BLaER1 treated with 17β-estradiol and CSF1 and Interleukin-3, amounts not matched to agents 10 nM and 100 nM (cell line): ENCODE data around the gene USP6NL.

Source experiments
- H3K27ac ChIP-seq, 11 experiments: shearing (Covaris generic); formaldehyde crosslinking; 2 replicates each; pipeline ENCODE4 v1.8.1; 2022
- H3K27me3 ChIP-seq, 11 experiments: shearing (Covaris generic); formaldehyde crosslinking; 2 replicates each; pipeline ENCODE4 v1.8.1; 2022
- H3K36me3 ChIP-seq, 11 experiments: shearing (Covaris generic); formaldehyde crosslinking; 2 replicates each; pipeline ENCODE4 v1.8.1; 2022
- H3K4me1 ChIP-seq, 10 experiments: shearing (Covaris generic); formaldehyde crosslinking; 2 replicates each; pipeline ENCODE4 v1.8.1; 2022
- H3K4me2 ChIP-seq, 11 experiments: shearing (Covaris generic); formaldehyde crosslinking; 2 replicates each; pipeline ENCODE4 v1.8.1; 2022
- H3K4me3 ChIP-seq, 10 experiments: shearing (Covaris generic); formaldehyde crosslinking; 2 replicates each; pipeline ENCODE4 v1.8.1; 2022
- H3K9ac ChIP-seq, 11 experiments: shearing (Covaris generic); formaldehyde crosslinking; 2 replicates each; pipeline ENCODE4 v1.8.1; 2022
- H3K9me3 ChIP-seq, 11 experiments: shearing (Covaris generic); formaldehyde crosslinking; replicated peaks in 1 of 11; 2 replicates each; pipeline ENCODE4 v1.8.1; 2022
- H4K20me1 ChIP-seq, 11 experiments: shearing (Covaris generic); formaldehyde crosslinking; 2 replicates each; pipeline ENCODE4 v1.8.1; 2022
- Cebpa-rat ChIP-seq, 11 experiments: shearing (Covaris generic); IDR thresholded peaks; 2 replicates each; pipeline ENCODE4 v1.8.1; 2022

The USP6NL gene

GRCh38 chr10:11589738-11590137 is 21.7 kb downstream of the USP6NL start:
- Histone ChIP-seq H4K20me1 (peaks cover 0 to 22% (median 5%) of the 10 kb centered on the region in 11 experiments; a peak in 9 of 22 replicates), H3K36me3 (peaks cover 0 to 42% (median 23%) of the 10 kb centered on the region in 11 experiments; a peak in 18 of 22 replicates), H3K4me3 (no peak overlapping the region), H3K4me2 (no peak overlapping the region), H3K9me3 (peaks cover 7 to 21% (median 17%) of the 10 kb centered on the region in 11 experiments), H3K4me1 (peaks cover 2 to 40% (median 19%) of the 10 kb centered on the region in 10 experiments), H3K9ac (no peak overlapping the region), H3K27ac (no peak overlapping the region), H3K27me3 (no peaks in the 10 kb centered on the region)
- TF ChIP-seq Cebpa-rat (IDR thresholded peaks at IDR 0.05) = no peak

- TF ChIP-seq Cebpa-rat (IDR thresholded peaks at IDR 0.05) = no peak
- H4K20me1 ChIP-seq = peaks cover 0 to 15% (median under 1%) of the 10 kb centered on the region in 11 experiments; a peak in 8 of 22 replicates
- peaks cover 0 to 42% (median 23%) of the 10 kb centered on the region in 11 experiments; a peak in 18 of 22 replicates for H3K36me3 ChIP-seq
- peaks cover 0 to 35% (median 16%) of the 10 kb centered on the region in 10 experiments; a peak in 13 of 20 replicates for H3K4me1 ChIP-seq
- H3K9ac ChIP-seq = no peak overlapping the region
- peaks cover 11 to 29% (median 22%) of the 10 kb centered on the region in 11 experiments for H3K9me3 ChIP-seq
- no peak overlapping the region for H3K27ac ChIP-seq
- H3K4me3 ChIP-seq = no peak overlapping the region
- H3K27me3 ChIP-seq = no peaks in the 10 kb centered on the region
- H3K4me2 ChIP-seq = no peak overlapping the region
These were observed 22.4 kb downstream of the USP6NL start for GRCh38 chr10:11588873-11589574.

DNA sequence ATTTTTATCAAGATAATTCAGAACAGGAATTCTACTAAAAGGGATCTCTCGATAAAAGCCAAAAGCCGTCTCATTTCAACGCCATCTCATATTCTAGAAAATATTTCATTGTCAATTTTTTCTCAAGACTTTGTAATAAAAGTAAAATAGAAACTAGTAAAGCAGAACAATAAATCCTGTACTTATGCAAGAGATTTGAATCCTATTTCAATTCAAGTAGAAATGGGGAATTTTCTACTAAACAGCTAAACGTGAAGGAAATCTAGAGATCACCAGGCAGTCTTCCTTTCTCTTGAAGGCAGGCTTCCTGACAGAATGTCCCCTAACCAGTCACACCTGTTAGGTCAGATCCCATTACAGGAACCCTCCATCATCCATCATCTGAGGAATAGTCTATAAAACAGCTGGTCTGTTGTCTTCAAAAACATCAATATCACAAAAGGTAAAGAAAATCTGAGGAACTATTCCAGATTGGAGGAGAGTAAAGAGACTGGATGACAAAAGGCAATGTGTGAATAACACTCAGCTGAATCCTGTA is 23.7 kb downstream of the USP6NL start:
- no peaks in the 10 kb centered on the region for H3K27me3 ChIP-seq
- peaks cover 20 to 38% (median 31%) of the 10 kb centered on the region in 11 experiments for H3K9me3 ChIP-seq
- H3K27ac ChIP-seq = peak overlapping the region in 2 of 11 experiments; percentile 10 to 41; a peak in 1 of 22 replicates
- H3K9ac ChIP-seq = no peak overlapping the region
- no peak for TF ChIP-seq Cebpa-rat (IDR thresholded peaks at IDR 0.05)
- H4K20me1 ChIP-seq = peaks cover 0 to 9% (median 0%) of the 10 kb centered on the region in 11 experiments; a peak in 5 of 22 replicates
- H3K4me1 ChIP-seq = peaks cover 0 to 44% (median 16%) of the 10 kb centered on the region in 10 experiments; a peak in 13 of 20 replicates
- peaks cover 0 to 45% (median 29%) of the 10 kb centered on the region in 11 experiments; a peak in 18 of 22 replicates for H3K36me3 ChIP-seq
- no peak overlapping the region for H3K4me3 ChIP-seq
- peak overlapping the region in 4 of 11 experiments; percentile 17 to 76 (median 61); a peak in 6 of 22 replicates for H3K4me2 ChIP-seq

DNA sequence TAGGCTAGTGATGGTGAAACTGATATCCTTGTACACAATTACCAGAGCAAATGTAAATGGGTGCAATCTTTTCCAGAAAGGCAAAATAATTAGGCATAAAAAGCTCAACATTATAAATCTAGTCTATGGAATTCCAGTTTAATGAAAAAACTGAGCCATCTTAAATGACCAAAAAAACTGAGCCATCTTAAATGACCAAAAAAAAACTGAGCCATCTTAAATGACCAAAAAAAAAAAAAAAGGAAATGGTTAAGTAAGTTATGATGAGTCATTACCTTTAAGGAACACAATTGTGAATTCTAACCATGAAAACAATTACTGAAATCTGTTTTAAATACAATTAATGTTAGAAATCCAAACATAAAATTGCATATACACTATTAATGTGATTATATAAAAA is 25.3 kb downstream of the USP6NL start:
- peaks cover 20 to 45% (median 33%) of the 10 kb centered on the region in 11 experiments for H3K9me3 ChIP-seq
- H4K20me1 ChIP-seq = peaks cover 0 to 9% (median 0%) of the 10 kb centered on the region in 11 experiments; a peak in 4 of 22 replicates
- H3K27me3 ChIP-seq = no peaks in the 10 kb centered on the region
- no peak overlapping the region for H3K4me3 ChIP-seq
- no peak for TF ChIP-seq Cebpa-rat (IDR thresholded peaks at IDR 0.05)
- H3K9ac ChIP-seq = no peak overlapping the region
- peaks cover 0 to 44% (median 16%) of the 10 kb centered on the region in 10 experiments; a peak in 13 of 20 replicates for H3K4me1 ChIP-seq
- H3K27ac ChIP-seq = peak overlapping the region in 6 of 11 experiments; percentile 3 to 70 (median 60); a peak in 10 of 22 replicates
- peak overlapping the region in 7 of 11 experiments; percentile 18 to 77 (median 54); a peak in 11 of 22 replicates for H3K4me2 ChIP-seq
- H3K36me3 ChIP-seq = peaks cover 0 to 47% (median 33%) of the 10 kb centered on the region in 11 experiments; a peak in 18 of 22 replicates

- no peak overlapping the region for H3K27ac ChIP-seq
- peaks cover 20 to 39% (median 33%) of the 10 kb centered on the region in 11 experiments for H3K9me3 ChIP-seq
- H3K27me3 ChIP-seq = no peaks in the 10 kb centered on the region
- no peak overlapping the region for H3K9ac ChIP-seq
- peaks cover 0 to 46% (median 33%) of the 10 kb centered on the region in 11 experiments; a peak in 18 of 22 replicates for H3K36me3 ChIP-seq
- TF ChIP-seq Cebpa-rat (IDR thresholded peaks at IDR 0.05) = no peak
- no peak overlapping the region for H3K4me3 ChIP-seq
- no peak overlapping the region for H3K4me2 ChIP-seq
- H3K4me1 ChIP-seq = peaks cover 0 to 37% (median 12%) of the 10 kb centered on the region in 10 experiments; a peak in 13 of 20 replicates
- peaks cover 0 to 22% (median 6%) of the 10 kb centered on the region in 11 experiments; a peak in 7 of 22 replicates for H4K20me1 ChIP-seq
These were observed 30.2 kb downstream of the USP6NL start for GRCh38 chr10:11581213-11581612.

DNA sequence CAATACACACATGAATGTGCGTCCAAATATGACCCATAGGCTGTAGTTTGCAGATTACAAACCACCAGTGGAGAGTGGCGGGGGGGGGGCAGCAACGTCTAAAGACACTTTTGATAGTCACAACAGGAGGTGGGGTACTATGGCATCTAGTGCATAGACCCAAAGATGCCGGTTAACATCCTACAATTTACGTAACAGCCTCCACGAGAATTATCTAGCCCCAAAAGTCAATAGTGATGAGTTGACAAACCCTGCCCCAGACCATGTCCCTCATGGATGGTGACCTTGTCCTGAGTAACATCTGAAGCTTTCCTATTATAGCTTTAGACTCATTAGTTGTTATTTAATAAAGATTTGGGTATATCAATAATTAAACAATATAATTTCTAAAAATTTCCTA is 31.6 kb downstream of the USP6NL start:
- peaks cover 14 to 28% (median 20%) of the 10 kb centered on the region in 11 experiments for H3K9me3 ChIP-seq
- no peaks in the 10 kb centered on the region for H3K27me3 ChIP-seq
- no peak for TF ChIP-seq Cebpa-rat (IDR thresholded peaks at IDR 0.05)
- H3K9ac ChIP-seq = no peak overlapping the region
- H4K20me1 ChIP-seq = peaks cover 0 to 34% (median 8%) of the 10 kb centered on the region in 11 experiments; a peak in 7 of 22 replicates
- H3K36me3 ChIP-seq = peaks cover 0 to 37% (median 22%) of the 10 kb centered on the region in 11 experiments; a peak in 18 of 22 replicates
- H3K4me2 ChIP-seq = no peak overlapping the region
- no peak overlapping the region for H3K4me3 ChIP-seq
- H3K4me1 ChIP-seq = peaks cover under 1 to 29% (median 9%) of the 10 kb centered on the region in 10 experiments; a peak in 19 of 20 replicates
- no peak overlapping the region for H3K27ac ChIP-seq

DNA sequence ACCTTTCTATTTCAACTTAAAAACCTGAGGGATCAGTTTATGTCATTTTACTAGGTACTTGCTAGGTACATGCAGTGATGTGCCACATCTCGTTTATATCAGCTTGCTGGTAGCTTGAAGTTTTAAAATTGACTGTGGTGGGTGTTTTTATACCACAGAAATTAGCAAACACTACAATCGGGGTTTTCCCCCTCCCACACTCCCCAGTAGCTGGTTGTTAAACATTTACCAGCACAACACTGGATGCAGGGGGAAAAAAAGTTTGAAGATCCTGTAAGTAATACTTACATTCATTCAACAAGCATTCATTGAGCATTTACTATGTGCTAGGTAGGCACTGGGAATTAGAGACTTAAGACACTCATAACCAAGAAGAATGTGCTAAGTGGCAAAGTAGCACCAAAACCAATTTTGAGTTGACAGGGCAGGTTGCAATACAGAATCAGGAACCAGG is 32.6 kb downstream of the USP6NL start:
- peaks cover 0 to 26% (median 12%) of the 10 kb centered on the region in 11 experiments; a peak in 15 of 22 replicates for H3K36me3 ChIP-seq
- peaks cover 0 to 35% (median 8%) of the 10 kb centered on the region in 11 experiments; a peak in 7 of 22 replicates for H4K20me1 ChIP-seq
- H3K4me1 ChIP-seq = peaks cover 11 to 32% (median 20%) of the 10 kb centered on the region in 10 experiments
- TF ChIP-seq Cebpa-rat (IDR thresholded peaks at IDR 0.05) = no peak
- peak overlapping the region in 3 of 11 experiments; percentile 12 to 50 (median 18); a peak in 4 of 22 replicates for H3K4me2 ChIP-seq
- no peak overlapping the region for H3K9ac ChIP-seq
- no peaks in the 10 kb centered on the region for H3K27me3 ChIP-seq
- H3K4me3 ChIP-seq = no peak overlapping the region
- H3K9me3 ChIP-seq = peaks cover 7 to 18% (median 9%) of the 10 kb centered on the region in 11 experiments; a peak in 20 of 22 replicates
- no peak overlapping the region for H3K27ac ChIP-seq

GRCh38 chr10:11576092-11576809 is 35.2 kb downstream of the USP6NL start:
- Histone ChIP-seq H3K27ac (peak overlapping the region in 4 of 11 experiments; percentile 13 to 81 (median 38); a peak in 7 of 22 replicates), H3K27me3 (no peaks in the 10 kb centered on the region), H3K9ac (no peak overlapping the region), H3K4me3 (no peak overlapping the region), H3K36me3 (peaks cover 0 to 13% (median 0%) of the 10 kb centered on the region in 11 experiments; a peak in 3 of 22 replicates), H3K4me1 (peaks cover 19 to 46% (median 31%) of the 10 kb centered on the region in 10 experiments), H3K4me2 (no peak overlapping the region), H3K9me3 (0 out of 22 replicates have a peak, but pooled peaks cover 0 to 4% (median 0%) of the 10 kb centered on the region in 11 experiments), H4K20me1 (peaks cover 0 to 46% (median 8%) of the 10 kb centered on the region in 11 experiments; a peak in 7 of 22 replicates)
- TF ChIP-seq Cebpa-rat (IDR thresholded peaks at IDR 0.05) = no peak
